AG09319 (cell line): ENCODE measurements around the gene PLSCR2.
"Not testable (repeated sequence)": the region's sequence is repeated elsewhere in the genome, so short reads cannot be mapped to it uniquely, and the experiment has no call there.

ENCODE experiments used
- DNase-seq: peaks from one replicate; pipeline ENCODE4 v3.0.0-alpha.2; 2010; ENCODE audit warnings: low read depth; ENCODE audit errors: extremely low read depth
- CTCF ChIP-seq: IDR thresholded peaks from 2 replicates; pipeline ENCODE4 v1.5.1; 2011; ENCODE audit warnings: low read depth, mild to moderate bottlenecking, inconsistent platforms, low read length, moderate library complexity

The PLSCR2 gene

DNA sequence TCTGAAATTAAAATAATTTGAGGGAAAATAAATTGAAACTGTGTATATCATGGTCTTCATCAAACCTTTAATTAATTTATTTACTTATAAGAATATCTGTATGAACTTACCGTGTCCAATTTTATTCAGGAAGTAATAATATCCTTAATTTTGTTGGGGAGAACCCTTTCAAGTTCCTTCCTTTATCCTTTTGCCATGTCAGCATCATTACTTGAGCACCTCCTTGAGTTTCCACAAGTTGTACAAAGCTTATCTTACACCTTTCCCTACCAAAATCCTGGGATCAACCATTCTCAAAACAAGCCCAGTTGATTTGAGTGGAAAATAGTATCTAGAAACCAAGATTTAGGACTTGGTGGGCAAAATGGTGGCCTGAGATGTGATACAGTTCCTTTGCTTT lies 37.3 kb downstream of the PLSCR2 start:
- no peak for DNase-seq
- TF ChIP-seq CTCF, result no peak

GRCh38 chr3:146431240-146431639 lies 38.1 kb downstream of the PLSCR2 start:
- no peak for TF ChIP-seq CTCF
- no peak for DNase-seq

GRCh38 chr3:146425341-146425740 lies 44.0 kb downstream of the PLSCR2 start:
- DNase-seq, result no peak
- TF ChIP-seq CTCF, result no peak

DNA sequence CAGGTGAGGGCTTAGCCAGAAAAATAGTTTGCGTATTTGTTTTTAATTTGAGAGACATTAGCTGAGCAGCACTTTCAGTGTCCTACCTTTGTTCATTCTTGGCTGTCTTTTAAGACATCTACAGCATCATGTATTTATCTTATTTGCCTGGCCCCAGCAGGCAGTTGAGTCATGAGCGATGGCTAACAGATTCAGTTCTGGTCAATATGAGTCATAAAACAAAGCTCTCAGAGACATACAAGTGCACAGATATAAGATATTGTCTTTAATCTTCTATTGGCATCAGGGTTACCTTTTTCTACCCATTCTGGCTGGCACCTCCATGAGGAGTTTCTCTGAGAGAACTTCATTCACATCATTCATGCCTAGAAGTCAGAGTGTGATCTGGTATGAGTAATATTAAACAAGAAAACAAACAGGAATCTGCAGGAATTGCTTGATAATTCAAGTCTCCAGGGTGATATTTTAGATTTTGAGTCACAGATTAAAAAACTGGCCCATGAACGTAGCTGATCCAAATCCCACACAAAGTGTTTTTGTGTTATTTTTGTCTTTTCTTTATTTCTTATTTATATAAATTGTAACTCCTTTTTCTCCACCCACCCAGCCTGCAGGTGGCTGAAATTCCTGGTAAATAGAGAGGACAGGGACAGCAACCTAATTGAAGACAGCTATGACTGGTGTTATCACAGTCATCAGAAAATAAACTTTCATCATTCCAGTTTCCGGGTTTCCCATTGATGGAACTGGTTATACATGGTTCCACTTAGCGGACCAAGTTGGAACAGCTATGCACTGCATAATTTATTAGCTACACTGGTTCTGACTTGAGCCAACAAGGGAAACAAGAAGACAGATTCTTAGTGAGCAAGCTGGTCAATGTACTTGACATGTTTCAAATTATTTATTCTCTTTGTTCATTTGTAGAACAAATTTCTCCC lies 47.3 kb downstream of the PLSCR2 start:
- DNase-seq, result no peak
- TF ChIP-seq CTCF, result no peak

DNA sequence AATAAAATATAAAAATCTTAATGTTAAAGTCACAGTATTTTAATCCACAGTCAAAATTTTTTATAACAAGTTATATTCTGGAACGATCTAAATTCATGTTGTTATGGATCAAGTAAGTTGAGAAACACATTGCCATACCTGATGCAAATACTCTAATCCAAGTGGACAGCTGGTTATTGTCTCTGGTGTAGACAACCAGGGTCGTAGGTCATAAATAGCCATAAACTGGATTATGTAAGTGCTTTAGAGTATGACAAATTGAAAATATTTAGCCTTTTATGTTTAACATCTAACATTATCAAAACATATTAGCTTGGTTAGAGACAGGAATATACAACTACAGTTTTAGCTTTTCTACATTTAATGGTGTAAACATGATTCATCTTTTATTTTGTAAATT lies 53.0 kb downstream of the PLSCR2 start:
- no peak for DNase-seq
- no peak for TF ChIP-seq CTCF

DNA sequence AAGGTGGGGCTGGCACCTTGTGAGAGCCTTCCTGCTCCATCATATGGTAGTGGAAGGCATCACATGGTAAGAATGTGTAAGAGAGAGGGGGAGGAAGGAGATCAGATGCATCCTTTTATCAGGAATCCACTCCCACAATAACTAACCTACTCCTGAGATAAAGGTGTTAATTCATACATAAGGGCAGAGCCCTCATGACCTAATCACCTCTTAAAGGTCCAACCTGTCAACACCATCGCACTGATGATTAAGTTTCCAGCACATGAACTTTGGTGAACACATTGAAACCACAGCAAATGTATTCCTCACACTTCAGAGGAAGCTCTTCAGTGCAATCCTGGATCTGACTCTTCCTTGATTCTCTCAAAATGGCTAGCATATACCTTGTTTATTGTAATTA lies 55.4 kb downstream of the PLSCR2 start:
- no peak for TF ChIP-seq CTCF

GRCh38 chr3:146412711-146413110 lies 56.6 kb downstream of the PLSCR2 start:
- not testable (repeated sequence) for DNase-seq

More for the DNA sequence above, 55.4 kb downstream of the PLSCR2 start:
- DNase-seq, result no peak

- TF ChIP-seq CTCF, result no peak
- no peak for DNase-seq
These were observed 61.4 kb downstream of the PLSCR2 start for GRCh38 chr3:146407956-146408355.
